Thyroid gland (tissue), 4 donors: ENCODE results near the gene SLC27A4. TPM values are rescaled to one million over a fixed set of nuclear protein-coding genes. Genes with fewer than 3 reads are reported as not detected.

Source experiments
- DNase-seq, 2 donors: peaks; one replicate each; pipeline ENCODE4 v3.0.0-alpha.2; 2019
- H3K27ac ChIP-seq, 3 donors: fragments of 200-600 bp; sonication (generic); 1 replicate in 2 of 3; 2 replicates in 1 of 3; pipeline ENCODE4 v1.5.1; 2016 to 2019; ENCODE audit warnings: mild to moderate bottlenecking in 1 of 3, moderate library complexity in 1 of 3
- H3K27me3 ChIP-seq: fragments of 200-600 bp; sonication (generic); one replicate; pipeline ENCODE4 v1.5.1; 2019
- H3K36me3 ChIP-seq, 2 donors: fragments of 200-600 bp; sonication (generic); one replicate each; pipeline ENCODE4 v1.5.1; 2016 to 2019
- H3K4me1 ChIP-seq, 2 donors: fragments of 200-600 bp; sonication (generic); one replicate each; pipeline ENCODE4 v1.5.1; 2017 to 2019
- H3K4me3 ChIP-seq, 3 donors: fragments of 200-600 bp; sonication (generic); replicated peaks in 1 of 3; 1 replicate in 2 of 3; 2 replicates in 1 of 3; pipeline ENCODE4 v1.5.1; 2016; ENCODE audit warnings: mild to moderate bottlenecking in 1 of 3
- H3K9me3 ChIP-seq: fragments of 200-600 bp; sonication (generic); one replicate; pipeline ENCODE4 v1.5.1; 2017
- CTCF ChIP-seq, 6 experiments: fragments of 200-600 bp in 3 of 6; fragments of 450-650 bp in 3 of 6; sonication (generic) in 3 of 6; IDR thresholded peaks; one replicate each; pipeline ENCODE4 v1.5.1; 2016 to 2019; ENCODE audit warnings: antibody characterized with exemption in 6 of 6, mild to moderate bottlenecking in 2 of 6, inconsistent platforms in 1 of 6, moderate library complexity in 1 of 6
- POLR2A ChIP-seq, 2 donors: fragments of 450-650 bp; IDR thresholded peaks; one replicate each; pipeline ENCODE4 v1.6.1; 2017; ENCODE audit warnings: antibody characterized with exemption in 2 of 2, mild to moderate bottlenecking in 2 of 2, moderate library complexity in 1 of 2
- WGBS, 2 donors: methylation state at CpG; one replicate each; pipeline ENCODE4 v1.1.5; 2017; 5-methylcytosine and 5-hydroxymethylcytosine counted together
- intact Hi-C: fragments of 100-400 bp; cut with DNase I; formaldehyde crosslinking; loops from one replicate; pipeline ENCODE4 v1.15.1; 2023
- total RNA-seq, 4 donors: library from RNA; depleted of rRNA; stranded (reverse); fragments of >200 nt; gene quantifications; one replicate each; pipeline ENCODE4 v1.2.3, GENCODE V29; 2016

Gene SLC27A4
- total RNA-seq, 4 donors from 2014 or later = 15.9 to 38.4 (median 30.4) TPM

- Histone ChIP-seq H3K4me3 (no peak overlapping the region), H3K36me3 (no peaks in the 10 kb centered on the region), H3K27me3 (no peaks in the 10 kb centered on the region), H3K9me3 (no peaks in the 10 kb centered on the region), H3K27ac (peak overlapping the region in 2 of 3 donors; percentile 34 to 74), H3K4me1 (peaks cover 6 to 20% of the 10 kb centered on the region in 2 donors)
- TF ChIP-seq CTCF (IDR thresholded peaks at IDR 0.05) (no peak), POLR2A (IDR thresholded peaks at IDR 0.05) (no peak)
- DNase-seq = no peak
- intact Hi-C loops = loop anchor here (5.0 kb wide), 1 partner anchor 51 kb away; no protein-coding TSS in a partner anchor
- 64 to 76% methylated on average over 9 to 13 of the region's 14 CpGs for WGBS, 2 donors
Observed at GRCh38 chr9:128361296-128361985, 21.1 kb downstream of the SLC27A4 start.

GRCh38 chr9:128361986-128362646, 21.8 kb downstream of the SLC27A4 start:
- TF ChIP-seq CTCF (IDR thresholded peaks at IDR 0.05) (peak; percentile 61 to 96 (median 92)), POLR2A (IDR thresholded peaks at IDR 0.05) (peak in 1 of 2 donors; percentile 22)
- peaks cover 6 to 20% of the 10 kb centered on the region in 2 donors for H3K4me1 ChIP-seq
- peak; percentile 87 to 88 for DNase-seq
- H3K4me3 ChIP-seq = peak overlapping the region in 1 of 3 donors; percentile 25
- WGBS, 2 donors = 7 to 12% methylated on average over 16 to 19 of the region's 20 CpGs
- no peaks in the 10 kb centered on the region for H3K27me3 ChIP-seq
- intact Hi-C loops = loop anchor here (5.0 kb wide), 1 partner anchor 50 kb away; no protein-coding TSS in a partner anchor
- H3K9me3 ChIP-seq = no peaks in the 10 kb centered on the region
- H3K27ac ChIP-seq = peak overlapping the region in 2 of 3 donors; percentile 34 to 74
- H3K36me3 ChIP-seq = no peaks in the 10 kb centered on the region

- no peak overlapping the region for H3K4me3 ChIP-seq
- H3K4me1 ChIP-seq = peaks cover 6 to 20% of the 10 kb centered on the region in 2 donors
- H3K36me3 ChIP-seq = no peaks in the 10 kb centered on the region
- peak overlapping the region in 2 of 3 donors; percentile 30 to 74 for H3K27ac ChIP-seq
- intact Hi-C loops = loop anchor here (5.0 kb wide), 1 partner anchor 50 kb away; no protein-coding TSS in a partner anchor
- TF ChIP-seq POLR2A (IDR thresholded peaks at IDR 0.05) (no peak), CTCF (IDR thresholded peaks at IDR 0.05) (no peak)
- no peaks in the 10 kb centered on the region for H3K27me3 ChIP-seq
- no peaks in the 10 kb centered on the region for H3K9me3 ChIP-seq
- no peak for DNase-seq
- WGBS, 2 donors = 74 to 83% methylated on average over 3 of the region's 3 CpGs
Observed at GRCh38 chr9:128362774-128363173, 22.4 kb downstream of the SLC27A4 start.

GRCh38 chr9:128365525-128365924, 25.2 kb downstream of the SLC27A4 start:
- Histone ChIP-seq H3K27ac (no peak overlapping the region), H3K36me3 (no peaks in the 10 kb centered on the region), H3K4me3 (no peak overlapping the region), H3K27me3 (no peaks in the 10 kb centered on the region), H3K9me3 (no peaks in the 10 kb centered on the region), H3K4me1 (peaks cover 10 to 27% of the 10 kb centered on the region in 2 donors)
- WGBS, 2 donors = 84 to 92% methylated on average over 4 of the region's 4 CpGs
- DNase-seq = no peak
- no peak for TF ChIP-seq CTCF (IDR thresholded peaks at IDR 0.05)
- no peak for TF ChIP-seq POLR2A (IDR thresholded peaks at IDR 0.05)
- intact Hi-C loops = no loop called here
